Activated CD4-positive, alpha-beta T cell treated with anti-CD3 and anti-CD28 coated beads, Interleukin-2, amount 10 ng/mL, durations not matched to agents 7 days and 5 days (primary cell): Measurements from ENCODE around the gene COL28A1. TPM values are rescaled to one million over a fixed set of nuclear protein-coding genes. Genes with fewer than 3 reads are reported as not detected.
A peak's percentile ranks its signal among the peaks of the same experiment; 100 is the strongest.

Experiments
- CTCF ChIA-PET: fragments of 350-600 bp; sonication (Branson Sonifier 250); formaldehyde crosslinking; loops from one replicate; lab custom pipeline; 2021; ENCODE audit warnings: antibody characterized with exemption; lab: Charles Lee
- POLR2A ChIA-PET: fragments of 350-600 bp; sonication (Branson Sonifier 250); formaldehyde crosslinking; loops from one replicate; lab custom pipeline; 2021; ENCODE audit warnings: antibody characterized with exemption; lab: Charles Lee
- DNase-seq: peaks from one replicate; pipeline ENCODE4 v3.0.0-alpha.2; 2020
- H3K27ac Mint-ChIP-seq: one replicate; pipeline ENCODE4 v1.8.0; 2021; ENCODE audit warnings: mild to moderate bottlenecking, moderate library complexity, mixed read lengths
- H3K27me3 Mint-ChIP-seq: one replicate; pipeline ENCODE4 v1.8.0; 2021; ENCODE audit warnings: mixed read lengths
- H3K36me3 Mint-ChIP-seq: one replicate; pipeline ENCODE4 v1.8.0; 2021; ENCODE audit warnings: low read depth, mixed read lengths
- H3K4me1 Mint-ChIP-seq: one replicate; pipeline ENCODE4 v1.8.0; 2021; ENCODE audit warnings: mixed read lengths
- H3K4me3 Mint-ChIP-seq: one replicate; pipeline ENCODE4 v1.8.0; 2021; ENCODE audit warnings: mild to moderate bottlenecking, moderate library complexity, mixed read lengths
- H3K9me3 Mint-ChIP-seq: one replicate; pipeline ENCODE4 v1.8.0; 2021; ENCODE audit warnings: mixed read lengths
- total RNA-seq, 2 experiments: library from RNA; stranded (reverse); gene quantifications; one replicate each; pipeline ENCODE4 v1.2.3, GENCODE V29; 2021

Gene COL28A1
- total RNA-seq, 2 experiments from 2014 or later = not detected

DNA sequence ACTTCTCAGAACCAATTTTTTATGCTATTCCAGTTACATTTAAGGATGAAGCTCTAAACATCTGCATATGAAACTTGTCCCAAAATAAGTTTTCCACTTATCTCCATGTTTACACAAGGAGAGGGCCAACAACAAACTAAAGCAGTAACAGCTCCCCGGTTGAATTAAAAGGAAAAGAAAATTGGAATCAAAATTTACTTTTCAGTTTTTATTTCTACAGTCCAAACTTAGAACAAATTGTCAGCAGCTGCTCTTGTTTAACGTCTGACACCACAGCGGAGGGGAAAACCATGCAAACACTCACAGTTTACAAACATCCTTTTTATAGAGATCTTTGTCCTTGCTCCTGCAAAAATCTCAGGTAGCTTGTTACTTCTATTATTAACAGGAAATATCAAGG is 101.3 kb downstream of the COL28A1 start:
- POLR2A ChIA-PET = no interaction called here
- no peak for DNase-seq
- CTCF ChIA-PET = interaction anchor here (1.4 kb wide), 1 partner anchor 10 kb away, joined by 4 read pairs; no protein-coding TSS in a partner anchor
- Mint-ChIP-seq H3K9me3 (no peaks in the 10 kb centered on the region), H3K4me1 (no peaks in the 10 kb centered on the region), H3K27ac (no peak overlapping the region), H3K36me3 (no peaks in the 10 kb centered on the region), H3K27me3 (peaks cover 7% of the 10 kb centered on the region), H3K4me3 (no peak overlapping the region)

DNA sequence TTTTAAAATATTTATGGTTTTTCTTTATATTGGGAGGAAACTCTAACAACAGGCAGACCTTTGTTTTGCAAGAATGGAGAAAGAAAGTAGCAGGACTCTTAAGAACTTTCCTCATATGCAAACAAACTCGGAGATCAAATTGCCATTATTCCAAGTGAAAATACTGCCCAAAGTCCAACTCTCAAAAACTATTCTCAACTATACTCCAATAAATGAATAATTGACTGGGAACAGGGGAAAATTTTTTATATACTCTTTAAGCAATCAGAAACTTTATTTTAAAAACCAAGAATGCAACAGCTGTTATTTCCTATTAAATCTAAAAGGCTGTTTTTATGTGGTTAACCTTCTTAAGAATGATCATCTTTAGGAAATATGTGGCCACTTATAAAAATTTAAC is 101.9 kb downstream of the COL28A1 start:
- DNase-seq = no peak
- ChIA-PET CTCF (interaction anchor here (0.7 to 1.4 kb wide), 2 partner anchors 10 to 450 kb away, joined by 3 to 4 read pairs; no protein-coding TSS in a partner anchor), POLR2A (no interaction called here)
- Mint-ChIP-seq H3K4me3 (no peak overlapping the region), H3K9me3 (no peaks in the 10 kb centered on the region), H3K27me3 (peaks cover 7% of the 10 kb centered on the region), H3K4me1 (no peaks in the 10 kb centered on the region), H3K36me3 (no peaks in the 10 kb centered on the region), H3K27ac (no peak overlapping the region)

DNA sequence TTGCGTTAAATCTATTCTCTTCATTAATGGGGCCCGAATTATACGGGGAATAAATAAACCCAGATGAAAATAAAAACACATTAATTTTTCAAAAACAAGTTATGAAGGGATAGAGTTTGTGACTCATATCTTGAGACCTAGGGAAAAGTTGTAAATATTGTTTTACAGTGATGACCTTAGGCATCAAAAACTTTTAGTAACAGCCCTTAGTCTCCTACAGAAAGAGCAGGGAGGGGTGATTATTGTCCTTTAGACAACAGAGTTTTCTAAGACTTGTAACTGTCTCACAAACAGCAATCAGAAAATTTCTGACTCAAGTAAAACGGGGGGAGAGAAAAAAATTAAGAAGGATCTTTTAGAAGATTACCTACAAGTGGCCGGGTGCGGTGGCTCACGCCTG is 102.7 kb downstream of the COL28A1 start:
- H3K9me3 Mint-ChIP-seq = no peaks in the 10 kb centered on the region
- POLR2A ChIA-PET = no interaction called here

DNA sequence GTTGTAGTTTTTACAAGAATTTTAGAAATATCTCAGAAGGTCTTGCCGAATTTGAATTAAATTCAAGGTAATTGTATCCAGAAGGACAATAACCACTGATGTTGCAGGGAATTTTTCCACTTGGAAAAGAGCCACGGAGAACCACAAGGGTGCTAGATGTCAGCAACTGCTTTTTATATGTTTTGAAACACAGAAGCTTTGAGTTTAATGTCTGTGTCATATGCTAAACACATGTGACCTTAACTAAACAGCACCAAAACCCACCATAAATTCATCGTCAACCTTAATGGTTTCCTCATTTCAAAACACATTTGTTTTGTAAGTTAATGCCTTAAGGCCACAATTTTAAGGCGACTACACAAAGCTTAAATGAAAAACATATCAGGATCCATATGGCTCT is 106.9 kb downstream of the COL28A1 start:
- CTCF ChIA-PET = no interaction called here
- peaks cover 9% of the 10 kb centered on the region for H3K27me3 Mint-ChIP-seq
- DNase-seq = no peak
- POLR2A ChIA-PET = no interaction called here
- no peak overlapping the region for H3K4me3 Mint-ChIP-seq
- no peaks in the 10 kb centered on the region for H3K36me3 Mint-ChIP-seq
- no peaks in the 10 kb centered on the region for H3K9me3 Mint-ChIP-seq
- H3K27ac Mint-ChIP-seq = no peak overlapping the region
- peaks cover 6% of the 10 kb centered on the region for H3K4me1 Mint-ChIP-seq

More for the DNA sequence above, 102.7 kb downstream of the COL28A1 start:
- Mint-ChIP-seq H3K4me3 (no peak overlapping the region), H3K27me3 (peaks cover 9% of the 10 kb centered on the region), H3K36me3 (no peaks in the 10 kb centered on the region), H3K4me1 (no peaks in the 10 kb centered on the region), H3K27ac (no peak overlapping the region)
- CTCF ChIA-PET = no interaction called here
- no peak for DNase-seq

DNA sequence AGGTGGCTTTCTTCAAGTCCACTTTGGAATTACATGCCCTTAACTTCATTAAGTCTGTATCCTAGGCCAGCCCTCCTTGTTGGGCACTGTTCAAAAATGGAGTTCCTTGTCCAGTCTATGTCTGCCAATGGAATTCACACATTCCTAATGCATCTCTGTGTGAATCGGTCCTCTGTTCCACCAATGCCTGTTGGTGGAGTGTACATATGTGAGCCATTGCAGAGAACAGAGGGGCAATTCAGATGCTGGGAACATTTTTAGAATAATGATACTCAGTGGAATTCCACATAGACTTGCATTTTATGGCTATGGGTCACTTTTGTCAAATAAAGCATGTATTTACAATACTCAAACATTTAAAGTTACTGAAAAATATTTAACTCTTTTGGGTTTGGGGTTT is 108.3 kb downstream of the COL28A1 start:
- Mint-ChIP-seq H3K27ac (no peak overlapping the region), H3K27me3 (peaks cover 9% of the 10 kb centered on the region), H3K36me3 (no peaks in the 10 kb centered on the region), H3K4me3 (no peak overlapping the region), H3K4me1 (peaks cover 6% of the 10 kb centered on the region), H3K9me3 (no peaks in the 10 kb centered on the region)
- POLR2A ChIA-PET = no interaction called here
- no peak for DNase-seq
- CTCF ChIA-PET = interaction anchor here (1.3 kb wide), 1 partner anchor 323 kb away, joined by 3 read pairs; no protein-coding TSS in a partner anchor

DNA sequence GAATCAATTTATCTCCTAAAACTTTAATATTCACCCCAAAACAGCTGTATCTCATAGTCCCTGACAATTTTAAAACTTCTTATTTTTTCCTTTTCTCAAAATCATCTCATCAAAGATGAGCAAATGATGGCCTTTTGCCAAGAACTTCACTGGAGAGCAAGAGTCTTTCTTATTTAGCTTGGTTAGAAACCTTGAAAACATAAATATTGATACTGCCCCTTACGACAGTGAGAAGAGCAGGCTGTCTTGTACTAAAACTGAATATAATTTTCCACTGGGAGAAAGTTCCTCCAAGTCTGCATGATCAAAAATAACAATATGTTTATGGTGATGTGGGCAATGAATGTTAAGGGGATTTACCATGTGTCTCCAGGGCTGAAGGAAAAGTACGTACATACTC is 109.0 kb downstream of the COL28A1 start:
- Mint-ChIP-seq H3K4me1 (peaks cover 6% of the 10 kb centered on the region), H3K27ac (no peak overlapping the region), H3K27me3 (peaks cover 9% of the 10 kb centered on the region), H3K9me3 (no peaks in the 10 kb centered on the region), H3K4me3 (no peak overlapping the region), H3K36me3 (no peaks in the 10 kb centered on the region)
- POLR2A ChIA-PET = no interaction called here
- no peak for DNase-seq
- CTCF ChIA-PET = interaction anchor here (1.3 kb wide), 1 partner anchor 323 kb away, joined by 3 read pairs; no protein-coding TSS in a partner anchor

DNA sequence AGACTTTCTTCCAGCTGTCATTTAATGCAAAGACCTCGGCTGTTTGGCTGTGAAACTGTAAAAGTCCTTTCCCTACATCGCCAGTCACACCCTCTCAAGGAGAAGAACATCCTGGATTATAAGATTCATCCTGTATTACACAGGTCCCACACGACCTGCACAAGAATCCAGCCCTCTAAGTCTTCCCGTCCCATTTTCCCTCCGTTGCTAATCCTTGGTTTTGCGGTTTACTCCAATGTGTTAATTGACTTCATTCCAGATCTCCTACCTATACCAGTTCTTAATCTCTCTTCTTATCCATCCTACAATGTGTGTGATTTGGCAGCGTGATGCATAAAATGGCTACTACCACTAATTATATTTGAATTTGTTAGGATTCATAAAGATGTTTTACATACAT is 110.4 kb downstream of the COL28A1 start:
- no peaks in the 10 kb centered on the region for H3K36me3 Mint-ChIP-seq
- DNase-seq = no peak
- peak overlapping the region; percentile 7 for H3K27ac Mint-ChIP-seq
- no peaks in the 10 kb centered on the region for H3K9me3 Mint-ChIP-seq
- H3K4me1 Mint-ChIP-seq = peaks cover 6% of the 10 kb centered on the region
- peaks cover 2% of the 10 kb centered on the region for H3K27me3 Mint-ChIP-seq
- ChIA-PET CTCF (no interaction called here), POLR2A (no interaction called here)
- no peak overlapping the region for H3K4me3 Mint-ChIP-seq

DNA sequence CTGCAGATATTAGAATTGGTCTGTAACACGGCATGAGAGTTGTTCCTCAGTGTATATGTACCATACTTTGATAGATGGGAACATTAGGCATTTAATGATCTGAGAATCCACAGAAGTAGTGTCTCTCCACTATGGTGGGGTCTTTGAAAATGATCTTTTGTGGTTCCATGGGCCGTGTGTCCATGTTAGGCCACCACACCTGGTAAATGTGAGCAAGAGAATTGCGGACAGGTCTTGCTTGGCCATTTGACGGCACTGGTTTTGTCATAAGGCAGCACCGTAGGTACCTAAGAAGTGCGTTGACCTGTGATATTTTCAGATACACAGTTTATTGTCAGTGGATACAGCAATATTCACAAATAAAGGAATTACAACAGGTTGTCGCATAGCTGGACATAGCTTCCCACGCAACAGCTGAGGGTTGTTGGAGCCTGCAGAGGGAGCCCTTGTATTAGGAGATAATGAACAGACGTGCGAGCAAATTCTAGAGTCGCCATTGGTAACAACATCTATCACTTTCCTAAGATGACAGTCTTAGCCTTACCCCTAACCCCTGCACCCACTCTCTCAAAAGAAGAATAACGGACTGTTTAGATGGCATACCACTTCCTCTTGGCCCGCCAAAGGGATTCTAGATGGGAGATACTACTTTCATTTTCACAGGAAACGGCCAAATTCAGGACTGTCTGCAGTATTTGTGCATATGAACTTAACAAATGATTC is 111.4 kb downstream of the COL28A1 start:
- ChIA-PET POLR2A (no interaction called here), CTCF (interaction anchor here (1.1 to 1.9 kb wide), 5 partner anchors 10 to 331 kb away, joined by 3 to 5 read pairs (median 3); no protein-coding TSS in a partner anchor)
- H3K27me3 Mint-ChIP-seq = peaks cover 2% of the 10 kb centered on the region
- peaks cover 6% of the 10 kb centered on the region for H3K4me1 Mint-ChIP-seq
- peak overlapping the region; percentile 62 for H3K4me3 Mint-ChIP-seq
- no peaks in the 10 kb centered on the region for H3K9me3 Mint-ChIP-seq
- no peaks in the 10 kb centered on the region for H3K36me3 Mint-ChIP-seq
- H3K27ac Mint-ChIP-seq = peak overlapping the region; percentile 61
- peak; percentile 31 for DNase-seq

DNA sequence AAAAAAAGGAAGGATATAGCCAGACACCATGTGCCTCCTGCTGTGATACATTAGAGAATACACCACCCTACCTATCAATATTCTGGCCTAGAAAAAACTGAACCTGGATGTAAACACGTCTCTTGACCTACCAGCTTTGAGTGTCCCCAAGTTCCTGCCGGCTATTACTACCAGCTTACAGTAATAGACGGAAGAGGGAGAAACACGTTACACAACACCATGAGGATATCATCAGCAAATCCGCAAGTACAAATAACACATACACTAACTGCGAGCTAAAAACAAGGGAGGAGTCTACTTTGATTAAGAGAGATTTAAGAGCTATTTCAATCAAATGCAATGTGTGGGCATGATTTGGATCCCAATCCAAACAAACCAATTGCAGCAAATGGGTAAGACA is 113.0 kb downstream of the COL28A1 start:
- POLR2A ChIA-PET = no interaction called here
- Mint-ChIP-seq H3K4me1 (peaks cover 6% of the 10 kb centered on the region), H3K4me3 (no peak overlapping the region), H3K27me3 (no peaks in the 10 kb centered on the region), H3K27ac (no peak overlapping the region), H3K36me3 (no peaks in the 10 kb centered on the region), H3K9me3 (no peaks in the 10 kb centered on the region)
- no peak for DNase-seq
- CTCF ChIA-PET = interaction anchor here (1.9 kb wide), 1 partner anchor 14 kb away, joined by 5 read pairs; no protein-coding TSS in a partner anchor

DNA sequence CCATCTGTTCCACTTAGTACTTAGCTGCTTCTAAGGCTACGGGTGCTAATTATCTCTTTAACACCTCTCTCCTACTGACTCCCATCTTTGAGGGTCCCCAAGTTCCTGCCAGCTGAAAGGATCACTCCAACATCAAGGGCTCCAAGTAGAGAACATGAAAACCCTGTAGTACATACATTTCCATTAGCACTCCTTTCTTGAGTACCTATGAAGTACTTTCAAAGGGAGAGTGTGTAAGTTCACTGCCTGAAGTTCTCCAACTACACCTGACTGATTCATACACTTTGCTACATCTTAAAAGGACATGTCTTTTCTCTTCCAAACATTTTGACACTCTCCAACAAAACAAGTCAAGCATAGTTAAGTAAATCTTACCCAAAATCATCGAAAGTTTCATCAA is 113.8 kb downstream of the COL28A1 start:
- DNase-seq = no peak
- Mint-ChIP-seq H3K36me3 (no peaks in the 10 kb centered on the region), H3K27me3 (no peaks in the 10 kb centered on the region), H3K9me3 (no peaks in the 10 kb centered on the region), H3K4me1 (peaks cover 6% of the 10 kb centered on the region), H3K4me3 (no peak overlapping the region), H3K27ac (no peak overlapping the region)
- POLR2A ChIA-PET = no interaction called here
- CTCF ChIA-PET = no interaction called here

DNA sequence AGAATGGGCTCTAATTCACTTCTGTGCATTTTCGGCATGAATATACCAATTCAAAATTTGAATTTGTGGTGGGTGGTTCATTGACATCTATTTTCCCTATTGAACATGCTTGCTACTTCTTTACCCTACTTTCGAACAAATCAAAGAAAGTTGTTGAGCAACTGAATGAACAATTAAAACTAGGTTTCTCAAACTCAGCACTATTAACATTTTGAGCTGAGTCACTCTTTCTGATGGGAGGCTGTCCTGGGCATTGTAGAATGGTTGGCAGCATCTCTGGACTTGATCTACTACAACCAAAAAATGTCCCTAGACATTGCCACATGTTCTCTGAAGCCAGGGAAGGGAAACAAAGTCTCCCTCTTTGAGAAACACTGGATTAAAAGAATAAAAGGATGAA is 116.7 kb downstream of the COL28A1 start:
- H3K4me3 Mint-ChIP-seq = no peak overlapping the region
- H3K9me3 Mint-ChIP-seq = no peaks in the 10 kb centered on the region
- peaks cover 11% of the 10 kb centered on the region for H3K4me1 Mint-ChIP-seq
- H3K36me3 Mint-ChIP-seq = no peaks in the 10 kb centered on the region
- H3K27me3 Mint-ChIP-seq = no peaks in the 10 kb centered on the region
- no peak overlapping the region for H3K27ac Mint-ChIP-seq
- CTCF ChIA-PET = no interaction called here
- DNase-seq = no peak
- POLR2A ChIA-PET = interaction anchor here (0.6 kb wide), 1 partner anchor 185 kb away, joined by 12 read pairs; no protein-coding TSS in a partner anchor

DNA sequence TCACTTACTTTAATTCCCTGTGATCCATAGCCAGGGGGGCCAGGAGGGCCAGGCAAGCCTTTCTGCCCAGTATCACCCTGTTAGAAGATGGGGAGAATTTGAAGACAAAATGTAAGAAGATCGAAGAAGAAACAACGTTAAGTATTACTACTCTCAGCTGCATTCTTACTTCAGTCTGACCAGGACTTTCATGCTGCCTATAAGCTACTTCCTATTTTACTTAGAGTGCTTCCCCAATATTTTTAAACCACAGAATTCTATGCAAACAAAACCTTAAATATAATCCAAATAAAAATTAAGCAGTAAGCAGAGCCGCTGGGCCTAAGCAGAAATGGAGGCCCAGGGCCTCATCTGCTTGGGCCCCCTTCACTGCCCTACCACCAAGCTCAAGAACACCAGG is 117.8 kb downstream of the COL28A1 start:
- H3K36me3 Mint-ChIP-seq = no peaks in the 10 kb centered on the region
- no peak for DNase-seq
- peaks cover 11% of the 10 kb centered on the region for H3K4me1 Mint-ChIP-seq
- H3K27me3 Mint-ChIP-seq = no peaks in the 10 kb centered on the region
- POLR2A ChIA-PET = no interaction called here
- CTCF ChIA-PET = interaction anchor here (0.6 to 1.4 kb wide), 2 partner anchors 60 to 314 kb away, joined by 3 read pairs; no protein-coding TSS in a partner anchor
- no peaks in the 10 kb centered on the region for H3K9me3 Mint-ChIP-seq
- no peak overlapping the region for H3K4me3 Mint-ChIP-seq
- H3K27ac Mint-ChIP-seq = no peak overlapping the region

DNA sequence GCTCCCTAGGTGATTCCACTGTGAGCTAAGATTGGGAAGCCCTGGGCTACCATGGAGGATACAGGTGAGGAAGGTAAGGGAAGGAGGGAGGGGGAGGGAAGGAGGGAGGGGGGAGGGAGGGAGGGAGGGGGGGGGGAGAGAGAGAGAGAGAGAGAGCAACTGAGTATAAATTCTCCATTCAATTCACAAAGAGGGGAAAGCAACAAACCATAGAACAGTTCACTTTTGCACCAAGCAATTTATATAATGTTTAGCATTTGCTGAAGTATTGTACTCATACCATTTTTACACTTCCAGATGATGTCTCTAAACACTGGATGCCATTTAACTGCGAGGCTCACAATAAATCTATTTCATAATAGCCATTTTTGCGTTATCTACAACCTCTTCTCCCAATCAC is 118.3 kb downstream of the COL28A1 start:
- POLR2A ChIA-PET = interaction anchor here (0.6 kb wide), 1 partner anchor 230 kb away, joined by 3 read pairs; no protein-coding TSS in a partner anchor

More for the DNA sequence above, 118.3 kb downstream of the COL28A1 start:
- peaks cover 11% of the 10 kb centered on the region for H3K4me1 Mint-ChIP-seq
- H3K4me3 Mint-ChIP-seq = no peak overlapping the region
- no peak overlapping the region for H3K27ac Mint-ChIP-seq
- no peaks in the 10 kb centered on the region for H3K27me3 Mint-ChIP-seq
- DNase-seq = no peak
- H3K9me3 Mint-ChIP-seq = no peaks in the 10 kb centered on the region
- CTCF ChIA-PET = interaction anchor here (0.6 to 1.4 kb wide), 3 partner anchors 14 to 314 kb away, joined by 3 to 4 read pairs (median 3); no protein-coding TSS in a partner anchor
- no peaks in the 10 kb centered on the region for H3K36me3 Mint-ChIP-seq
